Spleen (tissue), 7 donors: ENCODE measurements around the gene COG7.

Source experiments
- POLR2A ChIP-seq, 3 donors: fragments of 450-650 bp; IDR thresholded peaks; one replicate each; pipeline ENCODE4 v1.5.1; 2017; ENCODE audit warnings: antibody characterized with exemption in 3 of 3, mild to moderate bottlenecking in 1 of 3
- POLR2AphosphoS5 ChIP-seq, 3 donors: sonication (generic); formaldehyde crosslinking; IDR thresholded peaks; one replicate each; pipeline ENCODE4 v1.5.1; 2017; ENCODE audit warnings: antibody characterized with exemption in 3 of 3
- TF ChIP-seq, protein P1 (sequence below), 11 experiments: fragments of 200-600 bp in 7 of 11; fragments of 450-650 bp in 4 of 11; sonication (generic) in 4 of 11; IDR thresholded peaks in 8 of 11; conservative IDR thresholded peaks in 3 of 11; 1 replicate in 7 of 11; 2 replicates in 4 of 11; pipeline versions ENCODE4 v1.4.0 to v1.8.0; 2016 to 2021; ENCODE audit warnings: antibody characterized with exemption in 11 of 11, inconsistent platforms in 4 of 11, mild to moderate bottlenecking in 1 of 11
- donor health status: DM: no; HTN: no; CAD: no; lungs with moderate emphysema.
- donor health status: DM: no; HTN: no; CAD: no.
- donor health status: DM: no; HTN: no; CAD: no.

GRCh38 chr16:23414731-23415130 is 38.3 kb downstream of the COG7 start:
- TF ChIP-seq POLR2A (IDR thresholded peaks at IDR 0.05) (no peak), POLR2AphosphoS5 (IDR thresholded peaks at IDR 0.05) (no peak)
- TF ChIP-seq, protein P1, sequence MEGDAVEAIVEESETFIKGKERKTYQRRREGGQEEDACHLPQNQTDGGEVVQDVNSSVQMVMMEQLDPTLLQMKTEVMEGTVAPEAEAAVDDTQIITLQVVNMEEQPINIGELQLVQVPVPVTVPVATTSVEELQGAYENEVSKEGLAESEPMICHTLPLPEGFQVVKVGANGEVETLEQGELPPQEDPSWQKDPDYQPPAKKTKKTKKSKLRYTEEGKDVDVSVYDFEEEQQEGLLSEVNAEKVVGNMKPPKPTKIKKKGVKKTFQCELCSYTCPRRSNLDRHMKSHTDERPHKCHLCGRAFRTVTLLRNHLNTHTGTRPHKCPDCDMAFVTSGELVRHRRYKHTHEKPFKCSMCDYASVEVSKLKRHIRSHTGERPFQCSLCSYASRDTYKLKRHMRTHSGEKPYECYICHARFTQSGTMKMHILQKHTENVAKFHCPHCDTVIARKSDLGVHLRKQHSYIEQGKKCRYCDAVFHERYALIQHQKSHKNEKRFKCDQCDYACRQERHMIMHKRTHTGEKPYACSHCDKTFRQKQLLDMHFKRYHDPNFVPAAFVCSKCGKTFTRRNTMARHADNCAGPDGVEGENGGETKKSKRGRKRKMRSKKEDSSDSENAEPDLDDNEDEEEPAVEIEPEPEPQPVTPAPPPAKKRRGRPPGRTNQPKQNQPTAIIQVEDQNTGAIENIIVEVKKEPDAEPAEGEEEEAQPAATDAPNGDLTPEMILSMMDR (IDR thresholded peaks at IDR 0.05 in 8 of 11, conservative IDR thresholded peaks at IDR 0.05 in 3 of 11) = no peak
